Neuronal stem cell (in vitro differentiated cells): ENCODE data around the gene JMJD8.

Experiments used
- DNase-seq: peaks from one replicate; pipeline ENCODE4 v3.0.0-alpha.2; 2013; ENCODE audit warnings: low spot score
- H2AFZ ChIP-seq: one replicate; pipeline ENCODE4 v1.6.1; 2013; ENCODE audit warnings: mild to moderate bottlenecking, low read length, inconsistent platforms
- H2AK5ac ChIP-seq: 2 replicates; pipeline ENCODE4 v1.6.1; 2013; ENCODE audit warnings: low read depth, mild to moderate bottlenecking, inconsistent platforms, low read length, moderate library complexity, mixed read lengths
- H2BK120ac ChIP-seq: 2 replicates; pipeline ENCODE4 v1.6.1; 2013; ENCODE audit warnings: low read depth, mild to moderate bottlenecking, inconsistent platforms, low read length, moderate library complexity, mixed read lengths
- H2BK12ac ChIP-seq: one replicate; pipeline ENCODE4 v1.6.1; 2013; ENCODE audit warnings: low read length, inconsistent platforms
- H2BK15ac ChIP-seq: 2 replicates; pipeline ENCODE4 v1.6.1; 2013; ENCODE audit warnings: mild to moderate bottlenecking, low read length, inconsistent platforms, mixed read lengths
- H2BK5ac ChIP-seq: one replicate; pipeline ENCODE4 v1.6.1; 2013; ENCODE audit warnings: inconsistent platforms, mild to moderate bottlenecking, low read length, moderate library complexity
- H3K14ac ChIP-seq: one replicate; pipeline ENCODE4 v1.6.1; 2013; ENCODE audit warnings: low read length, inconsistent platforms
- H3K18ac ChIP-seq: 2 replicates; pipeline ENCODE4 v1.6.1; 2013; ENCODE audit warnings: low read length, inconsistent platforms
- H3K23ac ChIP-seq: 2 replicates; pipeline ENCODE4 v1.6.1; 2013; ENCODE audit warnings: low read depth, mild to moderate bottlenecking, mixed read lengths, low read length, inconsistent platforms; ENCODE audit not compliant: poor library complexity
- H3K27ac ChIP-seq: replicated peaks from 3 replicates; pipeline ENCODE4 v1.5.1; 2013; ENCODE audit warnings: low read length, inconsistent platforms
- H3K27me3 ChIP-seq, 3 experiments: 2 replicates each; pipeline ENCODE4 v1.6.1; 2013; ENCODE audit warnings: low read length in 3 of 3, mild to moderate bottlenecking in 2 of 3, inconsistent platforms in 1 of 3, low read depth in 1 of 3, mixed read lengths in 1 of 3, moderate library complexity in 1 of 3; ENCODE audit not compliant: control insufficient read depth in 3 of 3, insufficient read depth in 3 of 3
- H3K36me3 ChIP-seq, 2 donors: replicated peaks in 1 of 2; 2 replicates each; pipeline ENCODE4 v1.6.1; 2013; ENCODE audit warnings: low read length in 2 of 2; ENCODE audit not compliant: control insufficient read depth in 2 of 2, insufficient read depth in 2 of 2
- H3K4ac ChIP-seq: 2 replicates; pipeline ENCODE4 v1.6.1; 2013; ENCODE audit warnings: inconsistent platforms, mild to moderate bottlenecking, low read length, moderate library complexity
- H3K4me1 ChIP-seq, 2 donors: 1 replicate in 1 of 2; 2 replicates in 1 of 2; pipeline ENCODE4 v1.6.1; 2013; ENCODE audit warnings: low read length in 2 of 2, low read depth in 1 of 2; ENCODE audit not compliant: control insufficient read depth in 2 of 2, insufficient read depth in 1 of 2
- H3K4me2 ChIP-seq: one replicate; pipeline ENCODE4 v1.6.1; 2013; ENCODE audit warnings: mild to moderate bottlenecking, low read length, inconsistent platforms; ENCODE audit not compliant: insufficient read depth, poor library complexity, severe bottlenecking
- H3K4me3 ChIP-seq, 2 donors: 2 replicates each; pipeline ENCODE4 v1.5.1; 2013; ENCODE audit warnings: low read length in 2 of 2, mild to moderate bottlenecking in 2 of 2, inconsistent platforms in 1 of 2, moderate library complexity in 1 of 2
- H3K79me1 ChIP-seq: one replicate; pipeline ENCODE4 v1.6.1; 2013; ENCODE audit warnings: low read depth, mild to moderate bottlenecking, inconsistent platforms, low read length, moderate library complexity
- H3K9ac ChIP-seq: one replicate; pipeline ENCODE4 v1.6.1; 2013; ENCODE audit warnings: mild to moderate bottlenecking, low read depth, low read length, inconsistent platforms; ENCODE audit not compliant: poor library complexity
- H3K9me3 ChIP-seq, 2 donors: replicated peaks in 1 of 2; 2 replicates each; pipeline versions ENCODE3 to v1.6.1; 2013; ENCODE audit warnings: low read length in 2 of 2, mild to moderate bottlenecking in 2 of 2, inconsistent platforms in 1 of 2, low read depth in 1 of 2, mixed read lengths in 1 of 2, moderate library complexity in 1 of 2; ENCODE audit not compliant: control insufficient read depth in 2 of 2, insufficient read depth in 1 of 2
- H4K8ac ChIP-seq: one replicate; pipeline ENCODE4 v1.6.1; 2013; ENCODE audit warnings: low read depth, mild to moderate bottlenecking, inconsistent platforms, low read length, moderate library complexity
- H4K91ac ChIP-seq: one replicate; pipeline ENCODE4 v1.6.1; 2013; ENCODE audit warnings: low read length, low read depth, mild to moderate bottlenecking, inconsistent platforms; ENCODE audit not compliant: poor library complexity
- WGBS, 2 donors: extraction: QIAGEN DNeasy Blood & Tissue Kit; methylation state at CpG; one replicate each; pipeline ENCODE4 v1.1.7; 2013; ENCODE audit warnings: missing lambda C conversion rate in 2 of 2, mixed read lengths in 1 of 2; ENCODE audit not compliant: insufficient read length in 2 of 2, insufficient replicate concordance in 1 of 2; ENCODE audit errors: extremely low coverage in 2 of 2; 5-methylcytosine and 5-hydroxymethylcytosine counted together

Gene JMJD8

GRCh38 chr16:669666-670065, 14.5 kb downstream of the JMJD8 start:
- H2BK15ac ChIP-seq = no peak overlapping the region
- no peak overlapping the region for H2BK12ac ChIP-seq
- no peak overlapping the region for H4K8ac ChIP-seq
- H3K4me3 ChIP-seq = peak overlapping the region; percentile 41 to 92
- H3K27me3 ChIP-seq = peaks cover 0 to under 1% (median 0%) of the 10 kb centered on the region in 3 experiments
- no peak overlapping the region for H3K18ac ChIP-seq
- no CpG with 5 or more reads among the region's 13 CpGs for WGBS, 2 donors
- H3K27ac ChIP-seq = no peak overlapping the region
- peaks cover 28% of the 10 kb centered on the region for H3K79me1 ChIP-seq
- no peak overlapping the region for H2AK5ac ChIP-seq
- no peak overlapping the region for H3K9ac ChIP-seq
- no peak overlapping the region for H2BK120ac ChIP-seq
- no peak overlapping the region for H2AFZ ChIP-seq
- H3K4ac ChIP-seq = no peak overlapping the region
- H2BK5ac ChIP-seq = no peak overlapping the region
- H3K4me1 ChIP-seq = peaks cover 2 to 6% of the 10 kb centered on the region in 2 donors
- H3K23ac ChIP-seq = peak overlapping the region; percentile 73
- no peak overlapping the region for H3K4me2 ChIP-seq
- peaks cover 37 to 56% of the 10 kb centered on the region in 2 donors for H3K36me3 ChIP-seq
- no peak overlapping the region for H4K91ac ChIP-seq
- no peak overlapping the region for H3K14ac ChIP-seq
- H3K9me3 ChIP-seq = no peaks in the 10 kb centered on the region
- DNase-seq = no peak

- Histone ChIP-seq H3K36me3 (peaks cover 37 to 46% of the 10 kb centered on the region in 2 donors), H2BK120ac (no peak overlapping the region), H3K4me1 (peaks cover 2 to 6% of the 10 kb centered on the region in 2 donors), H2BK5ac (peak overlapping the region; percentile 53), H3K27me3 (no peaks in the 10 kb centered on the region), H3K4me2 (peak overlapping the region; percentile 96), H3K9ac (peak overlapping the region; percentile 95), H2AK5ac (peak overlapping the region; percentile 75), H3K23ac (peak overlapping the region; percentile 98), H4K91ac (no peak overlapping the region), H3K4ac (peak overlapping the region; percentile 66), H3K27ac (no peak overlapping the region), H3K18ac (peak overlapping the region; percentile 95), H3K79me1 (peaks cover 28% of the 10 kb centered on the region), H2BK15ac (no peak overlapping the region), H4K8ac (peak overlapping the region; percentile 65), H2BK12ac (no peak overlapping the region), H2AFZ (peak overlapping the region; percentile 76), H3K14ac (peak overlapping the region; percentile 21), H3K9me3 (no peaks in the 10 kb centered on the region), H3K4me3 (peak overlapping the region; percentile 89 to 92)
- DNase-seq = no peak
- WGBS, 2 donors = no CpG with 5 or more reads among the region's 50 CpGs
Measured at GRCh38 chr16:668519-669171, 15.5 kb downstream of the JMJD8 start.

DNA sequence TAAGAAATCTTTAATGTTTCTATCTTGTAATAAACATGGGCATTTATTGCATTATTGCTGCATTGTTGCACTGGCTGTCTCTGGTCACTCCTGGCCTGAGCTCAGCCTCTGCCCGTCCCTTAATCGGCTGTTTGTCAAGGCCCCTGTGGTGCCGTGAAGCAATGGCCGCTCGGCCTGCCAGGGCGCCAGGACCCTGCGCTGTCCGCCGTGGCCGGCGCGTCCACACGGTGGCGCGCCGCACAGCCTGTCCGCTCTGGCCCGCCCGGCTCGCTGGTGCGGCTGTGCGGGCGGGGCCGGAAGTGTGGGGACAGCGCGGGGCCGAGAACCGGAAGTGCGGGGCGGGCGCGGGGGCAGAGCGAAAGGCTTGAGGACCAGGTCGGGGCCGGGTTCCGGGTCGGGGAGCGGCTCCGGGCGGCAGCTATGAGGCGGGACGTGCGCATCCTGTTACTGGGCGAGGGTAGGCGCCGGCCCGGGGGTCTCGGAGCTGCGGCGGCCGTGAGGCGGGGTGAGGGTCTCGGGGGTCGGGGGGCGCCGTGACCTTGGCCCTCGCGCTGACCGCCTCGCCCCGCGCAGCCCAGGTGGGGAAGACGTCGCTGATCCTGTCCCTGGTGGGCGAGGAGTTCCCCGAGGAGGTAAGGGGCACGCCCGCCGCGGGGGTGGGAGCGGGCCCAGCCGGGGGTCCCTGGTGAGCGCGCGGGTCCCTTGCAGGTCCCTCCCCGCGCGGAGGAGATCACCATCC, 16.2 kb downstream of the JMJD8 start, which contains the start of gene RHOT2:
Gene RHOT2, plus strand, starts transcription at position 353 of the 739 bp plus-strand sequence. Its CDS starts 68 bp downstream, at position 421.
- Histone ChIP-seq H2BK120ac (no peak within 1 kb of the TSS), H2AK5ac (peak within 1 kb of the TSS; percentile 98), H3K27ac (no peak within 1 kb of the TSS), H3K9me3 (no peaks in the 10 kb centered on the region), H2AFZ (peak within 1 kb of the TSS; percentile 76), H4K91ac (no peak within 1 kb of the TSS), H3K79me1 (peaks cover 25% of the 10 kb centered on the region), H2BK5ac (peak within 1 kb of the TSS; percentile 53), H2BK15ac (peak within 1 kb of the TSS; percentile 87), H3K4me2 (peak within 1 kb of the TSS; percentile 96), H3K4ac (peak within 1 kb of the TSS; percentile 66), H4K8ac (peak within 1 kb of the TSS; percentile 65), H3K18ac (peak within 1 kb of the TSS; percentile 95), H3K14ac (peak within 1 kb of the TSS; percentile 71), H3K4me3 (peak within 1 kb of the TSS; percentile 89 to 92), H3K9ac (peak within 1 kb of the TSS; percentile 95), H3K36me3 (peaks cover 36 to 40% of the 10 kb centered on the region in 2 donors), H2BK12ac (peak within 1 kb of the TSS; percentile 80), H3K23ac (peak within 1 kb of the TSS; percentile 98), H3K4me1 (peaks cover 2 to 6% of the 10 kb centered on the region in 2 donors), H3K27me3 (no peaks in the 10 kb centered on the region)
- peak; percentile 89 for DNase-seq
- no CpG with 5 or more reads among the region's 78 CpGs for WGBS, 2 donors
